Ishikawa (cell line): ENCODE results near the gene RPN1.

Source experiments
- CEBPB ChIP-seq: IDR thresholded peaks from 2 replicates; pipeline ENCODE4 v1.6.1; 2012
- CREB1 ChIP-seq: IDR thresholded peaks from 2 replicates; pipeline ENCODE4 v1.6.1; 2012; ENCODE audit warnings: low read depth
- EGR1 ChIP-seq: IDR thresholded peaks from 2 replicates; pipeline ENCODE4 v1.6.1; 2012
- EP300 ChIP-seq: IDR thresholded peaks from 2 replicates; pipeline ENCODE4 v1.6.1; 2012; ENCODE audit warnings: borderline replicate concordance
- FOXM1 ChIP-seq: IDR thresholded peaks from 2 replicates; pipeline ENCODE4 v1.6.1; 2012; ENCODE audit warnings: low read depth, borderline replicate concordance
- NFIC ChIP-seq: IDR thresholded peaks from 2 replicates; pipeline ENCODE4 v1.6.1; 2012
- RAD21 ChIP-seq: IDR thresholded peaks from 2 replicates; pipeline ENCODE4 v1.6.1; 2012; ENCODE audit warnings: low read depth
- TAF1 ChIP-seq: IDR thresholded peaks from 2 replicates; pipeline ENCODE4 v1.6.1; 2012; ENCODE audit warnings: low read depth, mild to moderate bottlenecking
- TCF12 ChIP-seq: IDR thresholded peaks from 2 replicates; pipeline ENCODE4 v1.6.1; 2012; ENCODE audit warnings: low read depth
- TEAD4 ChIP-seq: IDR thresholded peaks from 2 replicates; pipeline ENCODE4 v1.6.1; 2012
- YY1 ChIP-seq: IDR thresholded peaks from 2 replicates; pipeline ENCODE4 v1.6.1; 2012; ENCODE audit warnings: low read depth
- ZBTB7A ChIP-seq: IDR thresholded peaks from 2 replicates; pipeline ENCODE4 v1.6.1; 2012; ENCODE audit warnings: low read depth
- TF ChIP-seq, protein P1 (sequence below): IDR thresholded peaks from 2 replicates; pipeline ENCODE4 v1.6.1; 2012
- TF ChIP-seq, protein P2 (sequence below): IDR thresholded peaks from 2 replicates; pipeline ENCODE4 v1.6.1; 2012; ENCODE audit warnings: low read depth, mild to moderate bottlenecking
- TF ChIP-seq, protein P3 (sequence below): IDR thresholded peaks from 2 replicates; pipeline ENCODE4 v1.6.1; 2012

Gene RPN1

DNA sequence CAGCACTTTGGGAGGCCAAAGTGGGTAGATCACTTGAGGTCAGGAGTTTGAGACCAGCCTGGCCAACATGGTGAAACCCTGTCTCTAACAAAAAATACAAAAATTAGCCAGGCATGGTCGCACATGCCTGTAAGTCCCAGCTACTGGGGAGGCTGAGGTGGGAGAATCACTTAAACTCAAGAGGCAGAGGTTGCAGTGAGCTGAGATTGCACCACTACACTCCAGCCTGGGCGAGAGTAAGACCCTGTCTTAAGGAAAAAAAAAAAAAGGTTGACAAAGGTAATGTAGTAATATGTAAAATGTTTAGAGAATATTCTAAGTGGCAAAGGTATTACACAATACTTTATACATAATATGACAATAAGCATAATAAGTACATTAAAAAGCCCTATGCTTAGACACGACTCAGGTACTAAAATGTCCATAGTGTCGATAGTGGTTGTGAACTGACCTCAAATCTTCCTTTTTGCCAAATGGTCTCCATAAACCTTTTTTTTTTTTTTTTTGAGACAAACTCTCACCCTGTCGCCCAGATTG is 16.5 kb downstream of the RPN1 start:
- TF ChIP-seq NFIC (no peak), TAF1 (no peak), EP300 (no peak), TEAD4 (no peak), EGR1 (no peak), TCF12 (no peak), RAD21 (no peak), CEBPB (no peak), FOXM1 (no peak), YY1 (no peak), ZBTB7A (no peak), CREB1 (no peak)
- TF ChIP-seq, protein P1, sequence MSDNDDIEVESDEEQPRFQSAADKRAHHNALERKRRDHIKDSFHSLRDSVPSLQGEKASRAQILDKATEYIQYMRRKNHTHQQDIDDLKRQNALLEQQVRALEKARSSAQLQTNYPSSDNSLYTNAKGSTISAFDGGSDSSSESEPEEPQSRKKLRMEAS, result no peak
- TF ChIP-seq, protein P2, sequence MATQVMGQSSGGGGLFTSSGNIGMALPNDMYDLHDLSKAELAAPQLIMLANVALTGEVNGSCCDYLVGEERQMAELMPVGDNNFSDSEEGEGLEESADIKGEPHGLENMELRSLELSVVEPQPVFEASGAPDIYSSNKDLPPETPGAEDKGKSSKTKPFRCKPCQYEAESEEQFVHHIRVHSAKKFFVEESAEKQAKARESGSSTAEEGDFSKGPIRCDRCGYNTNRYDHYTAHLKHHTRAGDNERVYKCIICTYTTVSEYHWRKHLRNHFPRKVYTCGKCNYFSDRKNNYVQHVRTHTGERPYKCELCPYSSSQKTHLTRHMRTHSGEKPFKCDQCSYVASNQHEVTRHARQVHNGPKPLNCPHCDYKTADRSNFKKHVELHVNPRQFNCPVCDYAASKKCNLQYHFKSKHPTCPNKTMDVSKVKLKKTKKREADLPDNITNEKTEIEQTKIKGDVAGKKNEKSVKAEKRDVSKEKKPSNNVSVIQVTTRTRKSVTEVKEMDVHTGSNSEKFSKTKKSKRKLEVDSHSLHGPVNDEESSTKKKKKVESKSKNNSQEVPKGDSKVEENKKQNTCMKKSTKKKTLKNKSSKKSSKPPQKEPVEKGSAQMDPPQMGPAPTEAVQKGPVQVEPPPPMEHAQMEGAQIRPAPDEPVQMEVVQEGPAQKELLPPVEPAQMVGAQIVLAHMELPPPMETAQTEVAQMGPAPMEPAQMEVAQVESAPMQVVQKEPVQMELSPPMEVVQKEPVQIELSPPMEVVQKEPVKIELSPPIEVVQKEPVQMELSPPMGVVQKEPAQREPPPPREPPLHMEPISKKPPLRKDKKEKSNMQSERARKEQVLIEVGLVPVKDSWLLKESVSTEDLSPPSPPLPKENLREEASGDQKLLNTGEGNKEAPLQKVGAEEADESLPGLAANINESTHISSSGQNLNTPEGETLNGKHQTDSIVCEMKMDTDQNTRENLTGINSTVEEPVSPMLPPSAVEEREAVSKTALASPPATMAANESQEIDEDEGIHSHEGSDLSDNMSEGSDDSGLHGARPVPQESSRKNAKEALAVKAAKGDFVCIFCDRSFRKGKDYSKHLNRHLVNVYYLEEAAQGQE, result no peak
- TF ChIP-seq, protein P3, sequence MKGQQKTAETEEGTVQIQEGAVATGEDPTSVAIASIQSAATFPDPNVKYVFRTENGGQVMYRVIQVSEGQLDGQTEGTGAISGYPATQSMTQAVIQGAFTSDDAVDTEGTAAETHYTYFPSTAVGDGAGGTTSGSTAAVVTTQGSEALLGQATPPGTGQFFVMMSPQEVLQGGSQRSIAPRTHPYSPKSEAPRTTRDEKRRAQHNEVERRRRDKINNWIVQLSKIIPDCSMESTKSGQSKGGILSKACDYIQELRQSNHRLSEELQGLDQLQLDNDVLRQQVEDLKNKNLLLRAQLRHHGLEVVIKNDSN, result no peak

DNA sequence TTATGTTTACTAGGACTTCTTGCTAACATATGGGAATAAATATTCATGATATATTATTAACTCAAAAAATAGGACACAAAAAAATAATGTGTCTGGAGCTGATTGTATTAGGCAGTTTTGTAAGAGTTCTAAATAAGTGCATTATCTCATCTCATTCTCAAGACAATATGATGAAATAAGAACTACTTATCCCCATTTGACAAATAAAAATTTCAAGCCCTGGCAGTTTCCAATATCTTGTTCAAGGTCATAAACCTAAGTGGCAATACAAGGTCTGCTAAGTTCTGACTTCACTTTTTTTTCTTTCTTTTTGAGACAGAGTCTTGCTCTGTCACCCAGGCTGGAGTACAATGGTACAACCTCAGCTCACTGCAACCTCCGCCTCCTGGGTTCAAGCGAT is 18.3 kb downstream of the RPN1 start:
- TF ChIP-seq NFIC, result no peak

DNA sequence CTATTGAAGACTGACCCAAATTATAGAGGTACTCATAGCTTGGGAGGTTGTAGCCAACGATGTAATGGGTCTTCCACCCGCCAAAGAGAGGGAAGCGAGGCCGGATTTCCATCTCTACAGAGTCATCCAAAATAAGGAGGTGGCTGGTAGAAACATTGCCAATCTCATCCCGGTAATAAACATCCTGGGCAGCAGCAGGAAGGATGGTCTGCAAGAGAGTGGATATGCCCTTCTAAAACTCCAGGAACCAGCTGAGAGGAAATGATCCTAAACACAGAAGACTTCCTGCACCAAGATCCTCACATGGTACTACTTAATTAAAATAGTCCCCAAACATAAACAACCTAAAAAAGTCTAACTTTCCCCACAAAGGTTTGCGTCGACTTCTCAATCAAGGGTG is 20.7 kb downstream of the RPN1 start:
- no peak for TF ChIP-seq TEAD4
- TF ChIP-seq TAF1, result no peak

DNA sequence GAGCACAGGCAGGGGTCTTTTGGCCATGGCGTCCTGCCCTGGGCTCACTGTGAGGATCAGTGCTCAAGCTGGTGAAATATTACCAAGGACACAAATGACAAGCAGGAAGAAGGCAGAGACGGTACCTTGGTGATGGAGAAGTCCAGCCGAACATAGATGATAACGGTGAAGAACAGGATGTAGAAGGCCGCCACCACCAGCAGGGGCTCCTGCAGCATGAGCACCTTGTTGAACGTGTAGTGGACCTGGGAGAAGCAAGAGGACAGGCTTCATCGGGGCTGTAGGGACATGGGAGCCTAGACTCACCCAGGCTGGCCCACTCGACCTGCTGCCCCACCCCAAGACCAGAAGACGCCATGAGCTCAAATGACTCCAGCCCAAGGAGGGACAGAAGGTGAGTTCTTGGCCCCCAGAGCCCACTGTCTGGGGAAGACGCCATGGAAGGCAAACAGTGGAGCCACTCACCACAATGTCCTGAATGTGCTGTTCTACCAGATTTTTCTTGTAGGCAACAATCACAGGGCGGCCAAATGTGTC is 25.1 kb downstream of the RPN1 start:
- TF ChIP-seq, protein P1, result no peak
- TF ChIP-seq, protein P3, result no peak
- no peak for TF ChIP-seq TEAD4
- TF ChIP-seq RAD21, result no peak
- TF ChIP-seq EGR1, result no peak
- TF ChIP-seq NFIC, result no peak
- TF ChIP-seq CEBPB, result no peak
- TF ChIP-seq, protein P2, result no peak
- TF ChIP-seq TAF1, result no peak

DNA sequence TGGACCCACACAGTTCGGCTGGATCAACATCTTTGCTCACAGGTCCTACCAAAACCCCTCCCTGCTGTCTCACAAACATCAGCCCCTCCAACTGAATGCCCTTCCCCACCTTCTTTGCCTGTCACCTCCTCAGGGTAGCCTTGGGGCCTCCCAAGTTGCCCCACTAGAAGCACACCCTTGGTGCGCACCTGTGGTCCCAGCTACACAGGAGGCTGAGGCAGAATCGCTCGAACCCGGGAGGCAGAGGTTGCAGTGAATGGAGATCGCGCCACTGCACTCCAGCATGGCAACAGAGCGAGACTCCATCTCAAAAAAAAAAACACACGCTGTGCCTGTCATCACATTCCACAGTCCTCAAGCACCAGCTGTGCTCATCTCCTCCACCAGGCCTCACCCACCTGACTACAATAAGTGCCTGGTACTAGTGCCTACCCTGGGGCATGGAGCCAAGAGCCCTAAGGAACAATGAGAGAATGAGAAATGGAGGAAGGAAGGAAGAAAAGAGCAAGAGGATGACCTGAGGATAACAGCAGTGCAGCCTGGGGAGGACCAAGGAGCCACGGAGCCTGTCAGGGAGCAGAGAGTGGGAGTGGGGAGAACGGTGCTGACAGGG is 26.0 kb downstream of the RPN1 start:
- no peak for TF ChIP-seq TAF1
- TF ChIP-seq NFIC, result peak; percentile 69
- TF ChIP-seq, protein P1, result 0 out of 2 replicates have a peak, but pooled peaks have one; percentile 35
- 0 out of 2 replicates have a peak, but pooled peaks have one; percentile 23 for TF ChIP-seq TCF12
- TF ChIP-seq ZBTB7A, result no peak
- TF ChIP-seq FOXM1, result no peak
- 0 out of 2 replicates have a peak, but pooled peaks have one; percentile 16 for TF ChIP-seq EP300
- no peak for TF ChIP-seq RAD21
- TF ChIP-seq, protein P3, result 0 out of 2 replicates have a peak, but pooled peaks have one; percentile 10
- no peak for TF ChIP-seq CEBPB
- TF ChIP-seq, protein P2, result no peak
- peak; percentile 51; the same call in 1 of the 2 replicates for TF ChIP-seq YY1
- no peak for TF ChIP-seq EGR1
- peak; percentile 48; the same call in 1 of the 2 replicates for TF ChIP-seq TEAD4
- TF ChIP-seq CREB1, result no peak
